ENCODE results near the gene DDB1. TPM values are rescaled to one million over a fixed set of nuclear protein-coding genes. Genes with fewer than 3 reads are reported as not detected.

DDB1 gene
- 241 and 273 TPM in 2 replicates for total RNA-seq

DNA sequence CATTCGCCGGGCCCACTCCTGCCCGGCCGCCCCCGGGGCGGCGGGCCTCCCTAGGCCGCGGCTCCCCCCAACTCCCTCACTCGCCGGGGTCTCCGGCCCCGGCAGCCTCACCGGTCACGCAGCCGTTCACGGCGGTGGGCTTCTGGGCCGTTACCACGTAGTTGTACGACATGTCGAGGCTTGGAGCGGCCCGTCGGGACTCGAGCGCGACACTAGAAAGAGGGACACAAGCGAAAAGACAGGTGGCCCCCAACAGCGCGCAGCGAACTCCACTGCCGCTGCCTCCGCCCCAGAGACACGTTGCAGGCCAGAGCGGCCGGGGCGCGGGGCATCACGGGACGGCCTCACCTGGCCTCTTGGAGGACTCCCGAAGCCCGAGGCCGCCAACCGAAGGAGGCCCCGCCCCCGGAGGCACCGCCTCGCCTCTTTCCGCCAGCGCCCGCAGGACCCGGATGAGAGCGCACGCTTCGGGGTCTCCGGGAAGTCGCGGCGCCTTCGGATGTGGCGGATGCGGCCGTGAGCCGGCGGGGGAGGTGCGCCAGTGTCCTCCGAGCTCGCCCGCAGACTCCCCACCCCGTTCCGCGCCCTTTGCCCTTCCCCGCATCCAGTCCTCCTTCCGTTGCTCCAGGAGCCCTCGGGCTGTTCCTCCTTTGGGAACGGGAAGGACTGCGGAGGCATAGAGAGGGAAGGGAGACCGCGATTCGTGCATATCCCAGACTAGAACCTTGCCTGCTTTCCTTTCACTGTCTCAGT lies at the start of gene DDB1, which contains the start of gene TKFC:
DDB1 (minus strand) TSS at position 309 of the 753 bp plus-strand sequence; CDS start at position 172, 137 bp downstream.
TKFC (plus strand) TSS at position 432 of the 753 bp plus-strand sequence. CDS start 1,501 bp downstream, outside the sequence.

DNA sequence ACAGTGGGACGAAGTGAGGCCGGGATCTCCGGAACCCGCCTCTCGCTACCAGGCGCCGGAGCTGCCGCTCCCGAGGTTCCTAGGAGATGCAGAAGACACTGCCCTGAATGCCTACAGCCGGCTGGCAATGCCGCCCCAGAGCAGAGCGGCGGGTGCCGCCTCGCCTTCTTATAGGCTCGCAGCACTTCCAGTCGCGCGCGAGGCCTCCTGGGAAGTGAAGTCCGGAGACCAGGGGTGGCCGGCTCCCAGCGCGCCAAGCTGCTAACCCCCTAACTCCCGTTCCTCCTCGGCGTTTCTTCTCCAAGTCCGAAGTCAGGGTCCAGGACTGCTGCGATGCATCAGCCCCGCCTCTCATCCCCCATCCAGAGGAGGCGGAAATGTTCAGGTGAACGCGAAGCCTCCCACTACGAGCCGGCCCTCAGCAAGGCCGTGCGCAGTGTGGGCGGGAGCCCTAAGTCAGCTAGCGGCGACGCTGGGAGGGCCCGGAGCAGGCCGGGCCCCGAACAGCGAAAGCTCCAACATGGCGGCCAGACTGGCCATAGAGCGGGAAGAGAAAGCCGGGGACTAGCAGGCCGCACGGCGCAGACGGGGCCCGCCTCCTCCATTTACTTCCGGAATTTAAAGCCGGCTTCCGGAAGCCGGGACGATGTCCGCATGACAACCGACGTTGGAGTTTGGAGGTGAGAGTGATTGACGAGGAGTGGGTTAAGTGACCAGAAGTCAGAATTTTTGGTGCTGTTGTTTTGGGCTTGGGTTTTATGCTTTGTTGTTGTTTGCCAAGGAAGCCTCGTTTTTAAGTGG lies 29.0 kb upstream of the DDB1 start, which contains the start of the genes CYB561A3 and TMEM138:
CYB561A3 (minus strand) TSS at position 142 of the 801 bp plus-strand sequence. CDS start 5,169 bp downstream, outside the sequence.
TMEM138 (plus strand) TSS at position 634 of the 801 bp plus-strand sequence. CDS start 2,017 bp downstream, outside the sequence.

DNA sequence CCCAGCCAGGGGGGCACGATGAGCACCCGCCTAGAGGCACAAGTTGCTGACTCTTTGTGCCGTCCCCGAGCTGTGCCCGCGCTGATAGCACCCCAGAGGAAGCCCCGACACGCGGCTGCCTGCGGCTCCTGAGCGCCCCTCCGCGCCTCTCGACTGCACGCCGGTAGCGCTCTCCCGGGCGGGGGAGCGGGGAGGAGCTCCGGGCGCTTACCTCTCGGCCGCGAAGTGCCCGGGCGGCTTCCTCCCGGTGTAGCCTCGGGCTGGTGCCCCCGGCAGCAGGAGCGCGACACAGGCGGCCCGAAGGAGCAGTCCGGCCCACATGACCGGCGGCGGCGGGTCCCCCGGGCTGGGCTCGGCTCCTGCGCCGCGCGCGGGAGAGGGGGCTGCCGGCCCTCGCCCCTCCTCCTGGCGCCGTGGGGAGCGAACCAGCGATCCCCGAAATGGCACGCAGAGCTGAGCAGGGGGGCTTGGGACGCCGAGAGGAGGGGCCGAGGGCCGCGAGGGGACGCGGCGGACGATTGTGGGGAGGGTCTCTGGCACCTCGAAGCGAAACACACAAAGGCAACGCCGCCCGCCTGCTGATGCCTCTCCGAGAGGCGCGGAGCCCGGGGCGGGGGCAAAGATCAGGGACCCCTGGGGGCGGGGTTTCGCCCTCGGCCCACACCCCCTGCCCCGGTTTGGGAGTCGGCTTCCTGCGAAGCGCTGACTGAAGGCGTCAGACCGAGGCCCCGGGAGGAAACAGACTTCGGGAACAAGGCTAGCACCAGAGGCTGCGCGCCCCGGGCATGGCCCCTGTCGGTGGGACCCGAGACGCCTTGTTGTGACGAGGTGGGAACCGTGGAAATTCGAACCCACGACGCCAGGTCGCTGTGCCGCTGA lies 37.9 kb downstream of the DDB1 start, which contains the start of gene VWCE:
VWCE (minus strand) TSS at position 600 of the 879 bp plus-strand sequence; CDS start at position 321, 279 bp downstream.

Other genes with a start within 250 kb of the DDB1 start
- gene CD5, start 230.6 kb downstream of the DDB1 start, total RNA-seq = not detected in 2 replicates
- 12.9 and 16.2 TPM in 2 replicates for gene VPS37C, start 171.7 kb downstream of the DDB1 start, total RNA-seq
- gene PGA3, start 129.6 kb downstream of the DDB1 start, total RNA-seq = 0.73 and 2.2 TPM in 2 replicates
- gene PGA4, start 110.8 kb downstream of the DDB1 start, total RNA-seq = under 0.01 and 0.37 TPM in 2 replicates
- gene PGA5, start 91.9 kb downstream of the DDB1 start, total RNA-seq = 0.37 and 0.39 TPM in 2 replicates
- 3.1 and 8.1 TPM in 2 replicates for gene VWCE, start 37.8 kb downstream of the DDB1 start, total RNA-seq
- gene TKFC, start 123 bp upstream of the DDB1 start, total RNA-seq = 23.9 and 29.1 TPM in 2 replicates
- 28.2 and 29.4 TPM in 2 replicates for gene CYB561A3, start 28.8 kb upstream of the DDB1 start, total RNA-seq
- 23.1 and 25.6 TPM in 2 replicates for gene TMEM138, start 29.3 kb upstream of the DDB1 start, total RNA-seq
- 4.7 and 5.1 TPM in 2 replicates for gene TMEM216, start 59.5 kb upstream of the DDB1 start, total RNA-seq
- gene CPSF7, start 96.9 kb upstream of the DDB1 start, total RNA-seq = 24.6 and 31.7 TPM in 2 replicates
- 31.5 and 39.7 TPM in 2 replicates for gene SDHAF2, start 97.0 kb upstream of the DDB1 start, total RNA-seq
- gene LRRC10B, start 175.6 kb upstream of the DDB1 start, total RNA-seq = under 0.01 TPM in 1 of 2 replicates, not detected in the other
- 7.4 and 11.0 TPM in 2 replicates for gene SYT7, start 248.0 kb upstream of the DDB1 start, total RNA-seq